ENCODE data around the gene CDC34. TPM values are rescaled to one million over a fixed set of nuclear protein-coding genes. Genes with fewer than 3 reads are reported as not detected.
A peak's percentile ranks its signal among the peaks of the same experiment; 100 is the strongest.

CDC34 gene
- total RNA-seq, 1 experiment from 2014 or later, result 61.3 TPM

DNA sequence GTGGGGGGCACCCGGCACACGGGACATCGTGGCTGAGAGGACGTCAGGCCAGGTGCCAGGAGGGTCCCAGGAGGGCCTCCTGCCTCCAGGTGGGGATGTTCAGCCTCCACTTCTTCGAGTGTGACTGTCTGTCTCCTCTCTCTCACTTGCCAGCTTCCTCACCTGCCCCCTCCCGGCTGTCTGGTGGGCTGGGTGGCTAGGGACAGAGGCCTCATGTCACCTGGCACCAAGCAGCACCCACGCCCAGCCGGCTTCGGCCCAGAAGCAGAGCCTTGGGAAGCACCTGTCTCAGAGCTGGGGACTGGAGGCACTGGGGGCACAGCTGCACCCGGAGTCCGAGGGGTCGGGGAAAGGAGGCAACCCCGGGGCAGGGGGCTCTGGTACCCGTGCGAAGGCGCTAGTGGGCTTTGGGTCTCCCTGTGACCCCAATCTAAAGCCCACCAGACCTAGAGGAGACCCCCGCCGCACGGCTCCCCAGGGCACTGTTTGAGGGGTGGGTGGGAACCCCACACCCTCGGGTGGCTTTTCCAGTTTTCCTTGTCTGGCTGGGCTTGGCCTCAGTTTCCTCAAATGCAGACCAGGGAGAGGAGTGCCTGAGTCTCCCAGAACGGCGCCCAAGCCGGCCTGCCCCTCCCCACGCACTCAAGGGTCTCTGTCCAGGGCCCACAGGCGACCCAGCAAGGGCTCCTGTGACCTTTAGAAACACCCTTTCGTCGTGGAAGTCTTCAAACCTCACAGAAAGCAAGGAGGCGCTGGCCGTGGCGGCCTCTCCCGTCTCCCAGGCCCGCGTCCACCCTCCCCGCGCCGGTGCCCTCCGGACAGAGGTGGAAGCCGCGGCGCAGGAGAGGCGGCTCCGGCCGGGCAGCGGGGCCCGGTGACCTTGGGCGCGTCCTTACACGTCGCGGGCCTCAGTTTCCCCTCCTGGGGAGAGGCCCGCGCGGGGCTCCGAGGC lies 57.5 kb downstream of the CDC34 start:
- H3K9me3 Mint-ChIP-seq (ENCODE audit: unreplicated experiment), result no peaks in the 10 kb centered on the region
- ChIA-PET CTCF (interaction anchor here (0.6 kb wide), 1 partner anchor 172 kb away, joined by 3 read pairs; no protein-coding TSS in a partner anchor), POLR2A (interaction anchor here (1.2 to 3.6 kb wide), 4 partner anchors 13 to 72 kb away, joined by 4 to 17 read pairs (median 6); partner anchors contain the start of genes BSG and CDC34)
- BruUV-seq (replicated peaks), result no TSS peak
- DNase-seq (ENCODE audit: unreplicated experiment), result no peak
- TF ChIP-seq, protein P1, sequence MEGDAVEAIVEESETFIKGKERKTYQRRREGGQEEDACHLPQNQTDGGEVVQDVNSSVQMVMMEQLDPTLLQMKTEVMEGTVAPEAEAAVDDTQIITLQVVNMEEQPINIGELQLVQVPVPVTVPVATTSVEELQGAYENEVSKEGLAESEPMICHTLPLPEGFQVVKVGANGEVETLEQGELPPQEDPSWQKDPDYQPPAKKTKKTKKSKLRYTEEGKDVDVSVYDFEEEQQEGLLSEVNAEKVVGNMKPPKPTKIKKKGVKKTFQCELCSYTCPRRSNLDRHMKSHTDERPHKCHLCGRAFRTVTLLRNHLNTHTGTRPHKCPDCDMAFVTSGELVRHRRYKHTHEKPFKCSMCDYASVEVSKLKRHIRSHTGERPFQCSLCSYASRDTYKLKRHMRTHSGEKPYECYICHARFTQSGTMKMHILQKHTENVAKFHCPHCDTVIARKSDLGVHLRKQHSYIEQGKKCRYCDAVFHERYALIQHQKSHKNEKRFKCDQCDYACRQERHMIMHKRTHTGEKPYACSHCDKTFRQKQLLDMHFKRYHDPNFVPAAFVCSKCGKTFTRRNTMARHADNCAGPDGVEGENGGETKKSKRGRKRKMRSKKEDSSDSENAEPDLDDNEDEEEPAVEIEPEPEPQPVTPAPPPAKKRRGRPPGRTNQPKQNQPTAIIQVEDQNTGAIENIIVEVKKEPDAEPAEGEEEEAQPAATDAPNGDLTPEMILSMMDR (IDR thresholded peaks at IDR 0.05; ENCODE audit: unreplicated experiment), result no peak
- no peaks in the 10 kb centered on the region for H3K36me3 Mint-ChIP-seq (ENCODE audit: insufficient read depth, unreplicated experiment)
- H3K27me3 Mint-ChIP-seq (ENCODE audit: insufficient read depth, unreplicated experiment), result no peaks in the 10 kb centered on the region
- intact Hi-C loops (cut with micrococcal nuclease), result loop anchor here (2.0 to 5.0 kb wide), 3 partner anchors 44 to 143 kb away; partner anchors contain the start of genes POLRMT and RNF126
- H3K4me3 Mint-ChIP-seq (ENCODE audit: unreplicated experiment), result peak overlapping the region; percentile 28
- H3K27ac Mint-ChIP-seq (ENCODE audit: low read depth, unreplicated experiment), result no peak overlapping the region
- H3K4me1 Mint-ChIP-seq (ENCODE audit: insufficient read depth, unreplicated experiment), result no peaks in the 10 kb centered on the region

DNA sequence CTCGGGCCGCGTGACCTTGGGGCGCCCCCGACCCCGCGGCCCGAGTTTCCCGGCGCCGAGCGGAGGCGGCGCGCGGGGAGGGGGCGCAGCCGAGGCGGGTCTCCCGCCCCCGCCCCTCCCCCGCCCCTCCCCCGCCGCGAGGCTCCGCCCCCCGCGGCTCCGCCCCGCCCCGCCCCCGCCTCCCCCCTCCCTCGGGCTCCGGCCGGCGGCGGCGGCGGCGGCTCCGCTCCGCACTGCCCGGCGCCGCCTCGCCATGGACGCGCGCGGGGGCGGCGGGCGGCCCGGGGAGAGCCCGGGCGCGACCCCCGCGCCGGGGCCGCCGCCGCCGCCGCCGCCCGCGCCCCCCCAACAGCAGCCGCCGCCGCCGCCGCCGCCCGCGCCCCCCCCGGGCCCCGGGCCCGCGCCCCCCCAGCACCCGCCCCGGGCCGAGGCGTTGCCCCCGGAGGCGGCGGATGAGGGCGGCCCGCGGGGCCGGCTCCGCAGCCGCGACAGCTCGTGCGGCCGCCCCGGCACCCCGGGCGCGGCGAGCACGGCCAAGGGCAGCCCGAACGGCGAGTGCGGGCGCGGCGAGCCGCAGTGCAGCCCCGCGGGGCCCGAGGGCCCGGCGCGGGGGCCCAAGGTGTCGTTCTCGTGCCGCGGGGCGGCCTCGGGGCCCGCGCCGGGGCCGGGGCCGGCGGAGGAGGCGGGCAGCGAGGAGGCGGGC lies 58.3 kb downstream of the CDC34 start, which contains the start of gene HCN2:
TSS of gene HCN2 (plus strand) at position 189 of the 703 bp plus-strand sequence. CDS start at position 254, 65 bp downstream.
- no TSS peak for BruUV-seq (replicated peaks)

DNA sequence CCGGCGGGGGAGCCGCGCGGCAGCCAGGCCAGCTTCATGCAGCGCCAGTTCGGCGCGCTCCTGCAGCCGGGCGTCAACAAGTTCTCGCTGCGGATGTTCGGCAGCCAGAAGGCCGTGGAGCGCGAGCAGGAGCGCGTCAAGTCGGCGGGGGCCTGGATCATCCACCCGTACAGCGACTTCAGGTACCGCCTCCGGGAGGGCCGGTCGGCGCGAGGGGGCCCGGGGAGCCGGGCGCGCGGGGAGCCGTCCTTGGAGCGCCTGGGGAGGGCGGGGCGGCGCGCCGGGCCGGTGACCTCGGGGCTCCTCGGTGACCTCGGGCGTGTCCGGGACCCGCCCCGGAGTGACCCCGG lies 58.8 kb downstream of the CDC34 start:
- Mint-ChIP-seq H3K27ac (ENCODE audit: low read depth, unreplicated experiment) (no peak overlapping the region), H3K4me1 (ENCODE audit: insufficient read depth, unreplicated experiment) (no peaks in the 10 kb centered on the region), H3K4me3 (ENCODE audit: unreplicated experiment) (no peak overlapping the region), H3K27me3 (ENCODE audit: insufficient read depth, unreplicated experiment) (no peaks in the 10 kb centered on the region), H3K9me3 (ENCODE audit: unreplicated experiment) (no peaks in the 10 kb centered on the region), H3K36me3 (ENCODE audit: insufficient read depth, unreplicated experiment) (no peaks in the 10 kb centered on the region)
- BruUV-seq (replicated peaks), result no TSS peak
- ChIA-PET POLR2A (interaction anchor here (0.7 to 0.9 kb wide), 2 partner anchors 14 to 86 kb away, joined by 3 read pairs; no protein-coding TSS in a partner anchor), CTCF (no interaction called here)
- DNase-seq (ENCODE audit: unreplicated experiment), result peak; percentile 29
- TF ChIP-seq, protein P1 (IDR thresholded peaks at IDR 0.05; ENCODE audit: unreplicated experiment), result no peak
- intact Hi-C loops (cut with micrococcal nuclease), result no loop called here

More for the DNA sequence above, 58.3 kb downstream of the CDC34 start, which contains the start of gene HCN2:
- ChIA-PET CTCF (no interaction called here), POLR2A (interaction anchor here (0.7 to 0.9 kb wide), 2 partner anchors 14 to 87 kb away, joined by 3 read pairs; no protein-coding TSS in a partner anchor)
- no peaks in the 10 kb centered on the region for H3K36me3 Mint-ChIP-seq (ENCODE audit: insufficient read depth, unreplicated experiment)
- intact Hi-C loops (cut with micrococcal nuclease), result loop anchor here (2.0 to 5.0 kb wide), 3 partner anchors 43 to 142 kb away; partner anchors contain the start of genes POLRMT and RNF126
- TF ChIP-seq, protein P1 (IDR thresholded peaks at IDR 0.05; ENCODE audit: unreplicated experiment), result no peak
- H3K4me1 Mint-ChIP-seq (ENCODE audit: insufficient read depth, unreplicated experiment), result no peaks in the 10 kb centered on the region
- no peaks in the 10 kb centered on the region for H3K27me3 Mint-ChIP-seq (ENCODE audit: insufficient read depth, unreplicated experiment)
- no peaks in the 10 kb centered on the region for H3K9me3 Mint-ChIP-seq (ENCODE audit: unreplicated experiment)
- DNase-seq (ENCODE audit: unreplicated experiment), result no peak
- peak within 1 kb of the TSS; percentile 28 for H3K4me3 Mint-ChIP-seq (ENCODE audit: unreplicated experiment)
- no peak within 1 kb of the TSS for H3K27ac Mint-ChIP-seq (ENCODE audit: low read depth, unreplicated experiment)

DNA sequence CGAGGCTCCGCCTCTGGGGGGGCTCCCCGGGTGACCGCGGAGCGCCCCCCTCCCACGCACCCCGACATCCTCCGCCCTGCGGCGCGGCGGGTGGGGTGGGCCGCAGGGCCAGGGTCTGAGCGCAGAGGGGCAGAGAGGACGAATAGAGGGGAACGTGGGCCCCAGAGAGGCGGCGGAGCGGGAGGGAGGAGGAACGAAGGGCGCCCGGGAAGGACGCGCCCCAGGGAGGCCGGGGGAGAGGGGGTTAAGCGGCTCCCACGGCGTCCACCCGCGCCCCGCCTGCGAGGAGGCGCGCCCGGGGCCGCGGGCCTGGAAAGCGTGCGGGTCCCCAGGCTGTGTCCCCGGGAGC lies 59.2 kb downstream of the CDC34 start:
- DNase-seq (ENCODE audit: unreplicated experiment), result no peak
- CTCF ChIA-PET, result no interaction called here
- intact Hi-C loops (cut with micrococcal nuclease), result no loop called here
- TF ChIP-seq, protein P1 (IDR thresholded peaks at IDR 0.05; ENCODE audit: unreplicated experiment), result no peak
- Mint-ChIP-seq H3K9me3 (ENCODE audit: unreplicated experiment) (no peaks in the 10 kb centered on the region), H3K36me3 (ENCODE audit: insufficient read depth, unreplicated experiment) (no peaks in the 10 kb centered on the region), H3K4me1 (ENCODE audit: insufficient read depth, unreplicated experiment) (no peaks in the 10 kb centered on the region), H3K27ac (ENCODE audit: low read depth, unreplicated experiment) (no peak overlapping the region), H3K27me3 (ENCODE audit: insufficient read depth, unreplicated experiment) (no peaks in the 10 kb centered on the region), H3K4me3 (ENCODE audit: unreplicated experiment) (no peak overlapping the region)
- POLR2A ChIA-PET, result interaction anchor here (0.9 kb wide), 1 partner anchor 15 kb away, joined by 3 read pairs; no protein-coding TSS in a partner anchor
- no TSS peak for BruUV-seq (replicated peaks)
